Loucy (cell line): ENCODE results near the gene LGALS3BP.

Source experiments
- EZH2phosphoT487 ChIP-seq: fragments of 200-600 bp; IDR thresholded peaks from 2 replicates; pipeline ENCODE4 v1.6.1; 2018; ENCODE audit warnings: antibody characterized with exemption, mild to moderate bottlenecking, moderate library complexity, borderline replicate concordance
- TF ChIP-seq, protein P1 (sequence below): fragments of 200-600 bp; sonication (generic); conservative IDR thresholded peaks from 2 replicates; pipeline ENCODE4 v1.5.1; 2014; ENCODE audit warnings: mild to moderate bottlenecking, antibody characterized with exemption, low read length

DNA sequence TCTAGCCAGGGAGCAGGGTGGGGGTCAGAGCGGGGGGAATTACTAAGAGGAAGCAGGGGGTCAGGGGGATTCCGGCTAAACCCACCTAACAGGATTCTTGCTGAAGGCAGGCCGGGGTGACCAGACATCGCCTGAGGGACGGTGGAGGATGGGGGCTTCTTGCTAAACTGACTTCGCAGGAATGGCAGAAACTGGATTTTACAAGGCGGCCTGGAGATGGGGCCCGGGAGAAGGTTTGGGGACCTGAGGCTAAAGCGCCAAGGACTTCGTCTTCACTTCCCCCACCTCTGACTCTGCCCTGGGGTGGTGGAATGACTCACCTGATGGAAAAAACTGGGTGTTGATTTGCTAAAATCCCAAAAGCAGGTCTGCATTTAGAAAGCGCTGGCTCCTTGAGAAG is 23.5 kb downstream of the LGALS3BP start:
- TF ChIP-seq, protein P1, sequence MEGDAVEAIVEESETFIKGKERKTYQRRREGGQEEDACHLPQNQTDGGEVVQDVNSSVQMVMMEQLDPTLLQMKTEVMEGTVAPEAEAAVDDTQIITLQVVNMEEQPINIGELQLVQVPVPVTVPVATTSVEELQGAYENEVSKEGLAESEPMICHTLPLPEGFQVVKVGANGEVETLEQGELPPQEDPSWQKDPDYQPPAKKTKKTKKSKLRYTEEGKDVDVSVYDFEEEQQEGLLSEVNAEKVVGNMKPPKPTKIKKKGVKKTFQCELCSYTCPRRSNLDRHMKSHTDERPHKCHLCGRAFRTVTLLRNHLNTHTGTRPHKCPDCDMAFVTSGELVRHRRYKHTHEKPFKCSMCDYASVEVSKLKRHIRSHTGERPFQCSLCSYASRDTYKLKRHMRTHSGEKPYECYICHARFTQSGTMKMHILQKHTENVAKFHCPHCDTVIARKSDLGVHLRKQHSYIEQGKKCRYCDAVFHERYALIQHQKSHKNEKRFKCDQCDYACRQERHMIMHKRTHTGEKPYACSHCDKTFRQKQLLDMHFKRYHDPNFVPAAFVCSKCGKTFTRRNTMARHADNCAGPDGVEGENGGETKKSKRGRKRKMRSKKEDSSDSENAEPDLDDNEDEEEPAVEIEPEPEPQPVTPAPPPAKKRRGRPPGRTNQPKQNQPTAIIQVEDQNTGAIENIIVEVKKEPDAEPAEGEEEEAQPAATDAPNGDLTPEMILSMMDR, result no peak
- TF ChIP-seq EZH2phosphoT487, result no peak
